NB4 (cell line): ENCODE data around the gene PPP2R1B.

Experiments
- DNase-seq: peaks from one replicate; pipeline ENCODE4 v3.0.0; 2010; ENCODE audit warnings: low read depth
- H3K4me3 ChIP-seq: one replicate; pipeline ENCODE4 v1.5.1; 2011; ENCODE audit warnings: mild to moderate bottlenecking, low read depth, low read length, moderate library complexity
- CTCF ChIP-seq: IDR thresholded peaks from one replicate; pipeline ENCODE4 v1.5.1; 2012; ENCODE audit warnings: low read depth, low read length
- MAX ChIP-seq: IDR thresholded peaks from 2 replicates; pipeline ENCODE4 v1.6.1; 2011; ENCODE audit warnings: low read depth, low read length
- MYC ChIP-seq: IDR thresholded peaks from 2 replicates; pipeline ENCODE4 v1.6.1; 2011; ENCODE audit warnings: low read depth, low read length
- POLR2A ChIP-seq: IDR thresholded peaks from 2 replicates; pipeline ENCODE4 v1.6.1; 2011; ENCODE audit warnings: mild to moderate bottlenecking; ENCODE audit not compliant: insufficient read length; ENCODE audit errors: extremely low read depth

The PPP2R1B gene

GRCh38 chr11:111700162-111700561, 66.0 kb downstream of the PPP2R1B start:
- DNase-seq = no peak
- no peak overlapping the region for H3K4me3 ChIP-seq
- TF ChIP-seq CTCF (no peak), MYC (no peak), POLR2A (no peak), MAX (no peak)

- no peak overlapping the region for H3K4me3 ChIP-seq
- DNase-seq = no peak
Observed at GRCh38 chr11:111699579-111700156, 66.5 kb downstream of the PPP2R1B start.

GRCh38 chr11:111698852-111699559, 67.2 kb downstream of the PPP2R1B start:
- no peak overlapping the region for H3K4me3 ChIP-seq
- DNase-seq = no peak
- TF ChIP-seq CTCF (no peak), MYC (no peak), POLR2A (no peak), MAX (no peak)

More at GRCh38 chr11:111699579-111700156, 66.5 kb downstream of the PPP2R1B start:
- TF ChIP-seq POLR2A (no peak), MAX (no peak), CTCF (no peak), MYC (no peak)

GRCh38 chr11:111697933-111698371, 68.2 kb downstream of the PPP2R1B start:
- no peak overlapping the region for H3K4me3 ChIP-seq
- no peak for DNase-seq
- TF ChIP-seq CTCF (no peak), MAX (no peak), POLR2A (no peak), MYC (no peak)

GRCh38 chr11:111696556-111696955, 69.6 kb downstream of the PPP2R1B start:
- no peak overlapping the region for H3K4me3 ChIP-seq
- no peak for TF ChIP-seq MYC
- no peak for TF ChIP-seq MAX
- no peak for TF ChIP-seq POLR2A
- TF ChIP-seq CTCF = no peak
- DNase-seq = no peak
